Osteocyte (in vitro differentiated cells): Measurements from ENCODE around the gene NKX6-1. TPM values are rescaled to one million over a fixed set of nuclear protein-coding genes. Genes with fewer than 3 reads are reported as not detected.

Source experiments
- DNase-seq: peaks from one replicate; pipeline ENCODE4 v3.0.0; 2021; ENCODE audit warnings: mixed read lengths; ENCODE audit not compliant: unreplicated experiment; ENCODE audit errors: extremely low spot score
- H3K27ac Mint-ChIP-seq: one replicate; pipeline ENCODE4 v1.8.0; 2021; ENCODE audit warnings: mild to moderate bottlenecking, mixed read lengths; ENCODE audit not compliant: unreplicated experiment
- H3K27me3 Mint-ChIP-seq: one replicate; pipeline ENCODE4 v1.8.0; 2021; ENCODE audit warnings: mixed read lengths; ENCODE audit not compliant: unreplicated experiment
- H3K36me3 Mint-ChIP-seq: one replicate; pipeline ENCODE4 v1.8.0; 2021; ENCODE audit warnings: mixed read lengths; ENCODE audit not compliant: unreplicated experiment
- H3K4me1 Mint-ChIP-seq: one replicate; pipeline ENCODE4 v1.8.0; 2021; ENCODE audit warnings: mixed read lengths; ENCODE audit not compliant: unreplicated experiment
- H3K4me3 Mint-ChIP-seq: one replicate; pipeline ENCODE4 v1.8.0; 2021; ENCODE audit warnings: mild to moderate bottlenecking, moderate library complexity, mixed read lengths; ENCODE audit not compliant: unreplicated experiment
- H3K9me3 Mint-ChIP-seq: one replicate; pipeline ENCODE4 v1.8.0; 2021; ENCODE audit warnings: mixed read lengths; ENCODE audit not compliant: unreplicated experiment
- total RNA-seq: library from RNA; stranded (reverse); gene quantifications from 2 replicates; pipeline ENCODE4 v1.2.1, GENCODE V29; 2021
- TF ChIP-seq, protein P1 (sequence below): fragments of 200-600 bp; sonication (generic); IDR thresholded peaks from 2 replicates; pipeline ENCODE4 v1.5.0; 2021; ENCODE audit warnings: antibody characterized with exemption, mild to moderate bottlenecking, moderate library complexity

The NKX6-1 gene
- total RNA-seq, 1 donor from 2014 or later, result not detected

DNA sequence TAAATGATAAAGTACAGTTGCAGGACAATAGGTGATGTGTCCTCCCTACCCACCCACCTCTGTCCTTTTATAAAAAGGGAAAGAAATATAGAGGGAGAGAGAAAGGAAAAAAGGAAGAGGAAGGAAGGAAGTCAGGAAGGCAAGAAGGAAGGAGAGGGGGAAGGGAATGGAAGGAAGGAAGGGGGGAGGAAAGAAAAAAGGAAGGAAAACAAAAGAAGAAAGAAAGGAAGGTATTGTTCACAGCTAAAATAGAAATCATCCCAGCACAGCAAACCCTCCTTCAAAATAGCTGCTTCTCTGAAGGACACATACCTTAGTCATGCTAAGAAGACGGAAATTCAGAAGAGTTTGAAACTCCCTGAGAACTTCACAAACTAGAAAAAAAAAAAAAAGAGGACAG is 8.4 kb downstream of the NKX6-1 start:
- H3K4me1 Mint-ChIP-seq, result peaks cover 8% of the 10 kb centered on the region
- peaks cover 85% of the 10 kb centered on the region for H3K27me3 Mint-ChIP-seq
- no peak overlapping the region for H3K4me3 Mint-ChIP-seq
- no peaks in the 10 kb centered on the region for H3K9me3 Mint-ChIP-seq
- TF ChIP-seq, protein P1, sequence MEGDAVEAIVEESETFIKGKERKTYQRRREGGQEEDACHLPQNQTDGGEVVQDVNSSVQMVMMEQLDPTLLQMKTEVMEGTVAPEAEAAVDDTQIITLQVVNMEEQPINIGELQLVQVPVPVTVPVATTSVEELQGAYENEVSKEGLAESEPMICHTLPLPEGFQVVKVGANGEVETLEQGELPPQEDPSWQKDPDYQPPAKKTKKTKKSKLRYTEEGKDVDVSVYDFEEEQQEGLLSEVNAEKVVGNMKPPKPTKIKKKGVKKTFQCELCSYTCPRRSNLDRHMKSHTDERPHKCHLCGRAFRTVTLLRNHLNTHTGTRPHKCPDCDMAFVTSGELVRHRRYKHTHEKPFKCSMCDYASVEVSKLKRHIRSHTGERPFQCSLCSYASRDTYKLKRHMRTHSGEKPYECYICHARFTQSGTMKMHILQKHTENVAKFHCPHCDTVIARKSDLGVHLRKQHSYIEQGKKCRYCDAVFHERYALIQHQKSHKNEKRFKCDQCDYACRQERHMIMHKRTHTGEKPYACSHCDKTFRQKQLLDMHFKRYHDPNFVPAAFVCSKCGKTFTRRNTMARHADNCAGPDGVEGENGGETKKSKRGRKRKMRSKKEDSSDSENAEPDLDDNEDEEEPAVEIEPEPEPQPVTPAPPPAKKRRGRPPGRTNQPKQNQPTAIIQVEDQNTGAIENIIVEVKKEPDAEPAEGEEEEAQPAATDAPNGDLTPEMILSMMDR, result no peak
- H3K36me3 Mint-ChIP-seq, result peaks cover 6% of the 10 kb centered on the region
- no peak overlapping the region for H3K27ac Mint-ChIP-seq
- no peak for DNase-seq

DNA sequence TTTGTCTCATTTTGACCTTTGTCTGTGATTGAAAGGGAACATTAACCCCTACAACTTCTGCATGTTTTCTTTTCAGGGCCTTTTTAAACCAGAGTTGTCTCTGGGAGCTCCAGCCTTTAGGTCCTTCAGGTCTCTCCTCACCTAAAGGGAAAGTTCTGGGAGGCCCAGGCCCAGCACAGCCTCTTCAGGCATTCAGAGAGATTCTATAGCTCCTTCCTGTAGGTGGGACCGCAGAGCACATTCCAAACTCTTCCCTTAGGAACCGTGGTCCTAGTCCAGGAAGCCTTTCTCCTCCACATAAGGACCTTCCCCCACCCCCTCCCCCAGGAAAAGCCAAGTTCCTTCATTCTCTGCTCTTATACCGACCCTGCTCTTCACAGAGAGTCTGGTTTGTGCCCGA is 14.9 kb downstream of the NKX6-1 start:
- Mint-ChIP-seq H3K27ac (no peak overlapping the region), H3K27me3 (peaks cover 64% of the 10 kb centered on the region), H3K4me3 (no peak overlapping the region), H3K4me1 (no peaks in the 10 kb centered on the region), H3K9me3 (no peaks in the 10 kb centered on the region), H3K36me3 (no peaks in the 10 kb centered on the region)
- TF ChIP-seq, protein P1, result no peak
- DNase-seq, result no peak

DNA sequence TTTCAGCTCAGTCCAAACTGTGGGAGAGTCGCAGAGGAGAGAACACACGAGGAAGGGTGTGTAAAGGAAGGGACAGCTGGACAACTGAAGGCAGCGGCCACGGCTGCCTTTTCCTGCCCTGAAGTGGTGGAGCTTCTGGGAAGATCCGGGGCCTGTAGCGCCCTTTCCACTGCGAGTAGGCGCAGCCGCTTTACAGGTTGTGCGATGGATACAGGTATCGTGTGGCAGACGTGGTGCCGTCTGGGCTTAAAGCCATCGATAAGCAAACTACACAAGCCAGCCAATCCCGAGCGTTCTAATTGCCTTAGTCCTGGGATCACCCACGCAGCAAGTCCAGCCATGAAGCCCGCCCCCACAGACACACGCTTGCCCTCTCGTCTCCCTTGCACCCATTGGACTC is 15.4 kb downstream of the NKX6-1 start:
- TF ChIP-seq, protein P1, result no peak
- no peaks in the 10 kb centered on the region for H3K36me3 Mint-ChIP-seq
- no peaks in the 10 kb centered on the region for H3K4me1 Mint-ChIP-seq
- no peak overlapping the region for H3K27ac Mint-ChIP-seq
- H3K4me3 Mint-ChIP-seq, result no peak overlapping the region
- peaks cover 65% of the 10 kb centered on the region for H3K27me3 Mint-ChIP-seq
- no peak for DNase-seq
- H3K9me3 Mint-ChIP-seq, result no peaks in the 10 kb centered on the region

DNA sequence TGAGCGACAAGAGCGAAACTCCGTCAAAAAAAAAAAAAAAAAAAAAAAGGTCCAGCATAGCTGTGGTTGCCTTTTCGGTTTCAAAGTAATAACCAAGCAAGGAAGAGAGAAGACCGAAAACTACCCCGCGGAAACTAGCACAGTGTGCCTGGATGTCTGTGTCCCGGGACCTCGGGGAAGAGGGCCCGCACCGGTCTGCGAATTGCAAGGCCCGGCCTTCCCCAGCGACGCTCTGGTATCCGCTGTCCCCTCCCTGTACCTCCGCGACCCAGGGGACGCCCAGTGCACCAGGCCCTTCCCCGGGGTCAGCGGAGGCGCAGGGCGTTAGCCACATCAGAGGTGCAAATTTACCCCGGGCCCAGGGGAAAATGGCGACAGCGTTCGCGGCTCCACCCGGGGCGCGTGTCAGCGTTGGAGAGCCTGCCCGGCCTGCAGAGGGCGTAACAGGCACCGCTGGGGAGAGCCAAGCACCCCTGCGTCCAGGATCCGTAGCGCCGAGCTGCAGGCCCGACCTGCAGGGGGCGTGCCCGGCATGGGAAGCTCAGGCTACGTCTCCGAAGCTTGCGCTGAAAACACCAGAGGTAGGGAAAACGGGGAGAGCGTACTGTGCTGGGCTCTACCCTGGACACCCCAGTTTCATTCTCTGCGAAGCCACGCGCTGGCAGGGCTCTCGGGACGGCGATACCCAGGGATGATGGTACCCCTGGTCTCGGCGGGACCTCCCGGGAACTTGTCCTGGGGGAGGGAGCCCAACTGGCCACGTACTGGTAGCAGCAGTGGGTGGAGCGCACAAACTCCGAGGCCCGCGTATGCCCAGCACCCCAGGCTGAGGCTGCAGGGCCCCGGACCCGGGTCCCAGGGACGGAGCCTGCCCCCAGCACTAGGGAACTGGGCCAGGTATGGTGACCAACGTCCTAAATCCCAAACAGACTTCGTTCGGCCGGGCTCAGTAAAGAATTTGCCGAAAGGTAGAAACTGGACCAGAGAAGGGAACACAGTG is 16.2 kb downstream of the NKX6-1 start:
- DNase-seq, result no peak
- Mint-ChIP-seq H3K4me3 (no peak overlapping the region), H3K4me1 (no peaks in the 10 kb centered on the region), H3K36me3 (no peaks in the 10 kb centered on the region), H3K9me3 (no peaks in the 10 kb centered on the region), H3K27ac (no peak overlapping the region), H3K27me3 (peaks cover 65% of the 10 kb centered on the region)
- TF ChIP-seq, protein P1, result no peak

DNA sequence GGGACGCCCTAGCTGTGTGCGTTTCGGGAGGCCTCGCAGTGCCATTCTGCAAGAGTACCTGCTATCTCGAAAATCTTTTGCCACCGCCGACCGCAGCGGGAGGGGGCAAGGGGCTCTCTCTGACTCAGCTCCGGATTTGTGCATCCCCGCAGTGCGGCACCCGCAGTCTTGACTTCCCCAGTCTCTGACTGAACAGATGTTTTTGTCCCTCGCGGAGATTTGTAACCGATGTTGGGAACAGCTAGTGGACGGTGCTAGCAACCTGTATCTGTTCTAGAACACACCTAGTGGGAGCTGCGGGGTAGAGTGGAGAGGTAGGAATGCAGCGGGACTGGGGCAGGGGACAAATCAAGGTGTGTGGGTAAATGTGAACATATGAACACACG is 17.2 kb downstream of the NKX6-1 start:
- TF ChIP-seq, protein P1, result no peak
- H3K9me3 Mint-ChIP-seq, result no peaks in the 10 kb centered on the region

More for the DNA sequence above, 17.2 kb downstream of the NKX6-1 start:
- H3K4me1 Mint-ChIP-seq, result no peaks in the 10 kb centered on the region
- DNase-seq, result no peak
- no peaks in the 10 kb centered on the region for H3K36me3 Mint-ChIP-seq
- H3K27ac Mint-ChIP-seq, result no peak overlapping the region
- H3K4me3 Mint-ChIP-seq, result no peak overlapping the region
- H3K27me3 Mint-ChIP-seq, result peaks cover 61% of the 10 kb centered on the region
